Activated naive CD4-positive, alpha-beta T cell treated with anti-CD3 and anti-CD28 coated beads, Interleukin-2, amount 50 U/mL, for 24 hours (primary cell): ENCODE measurements around the gene USP33.
"Not testable (repeated sequence)": the region's sequence is repeated elsewhere in the genome, so short reads cannot be mapped to it uniquely, and the experiment has no call there.

ENCODE experiments used
- H3K27ac Mint-ChIP-seq: one replicate; pipeline ENCODE4 v1.8.0; 2021; ENCODE audit warnings: mild to moderate bottlenecking, mixed read lengths
- H3K27me3 Mint-ChIP-seq: one replicate; pipeline ENCODE4 v1.8.0; 2021; ENCODE audit warnings: mixed read lengths
- H3K36me3 Mint-ChIP-seq: one replicate; pipeline ENCODE4 v1.8.0; 2021; ENCODE audit warnings: mixed read lengths
- H3K4me1 Mint-ChIP-seq: one replicate; pipeline ENCODE4 v1.8.0; 2021; ENCODE audit warnings: mixed read lengths
- H3K4me3 Mint-ChIP-seq: one replicate; pipeline ENCODE4 v1.8.0; 2021; ENCODE audit warnings: mild to moderate bottlenecking, mixed read lengths
- H3K9me3 Mint-ChIP-seq: one replicate; pipeline ENCODE4 v1.8.0; 2021; ENCODE audit warnings: mixed read lengths

The USP33 gene

GRCh38 chr1:77759071-77760028 lies at the start of gene USP33:
Gene USP33 (minus strand): TSS chr1:77759852. CDS start chr1:77741697, 18,155 bp downstream.
- H3K9me3 Mint-ChIP-seq, result no peaks in the 10 kb centered on the region
- H3K27ac Mint-ChIP-seq, result peak within 1 kb of the TSS; percentile 95
- H3K4me3 Mint-ChIP-seq, result peak within 1 kb of the TSS; percentile 99
- no peaks in the 10 kb centered on the region for H3K27me3 Mint-ChIP-seq
- H3K4me1 Mint-ChIP-seq, result peaks cover 54% of the 10 kb centered on the region
- H3K36me3 Mint-ChIP-seq, result no peaks in the 10 kb centered on the region

GRCh38 chr1:77803371-77803770 lies 43.7 kb upstream of the USP33 start:
- no peaks in the 10 kb centered on the region for H3K9me3 Mint-ChIP-seq
- H3K4me1 Mint-ChIP-seq, result peaks cover 23% of the 10 kb centered on the region
- H3K4me3 Mint-ChIP-seq, result no peak overlapping the region
- H3K27ac Mint-ChIP-seq, result no peak overlapping the region
- no peaks in the 10 kb centered on the region for H3K27me3 Mint-ChIP-seq
- peaks cover 12% of the 10 kb centered on the region for H3K36me3 Mint-ChIP-seq

- Mint-ChIP-seq H3K36me3 (peaks cover 12% of the 10 kb centered on the region), H3K4me3 (no peak overlapping the region), H3K27ac (no peak overlapping the region), H3K4me1 (peaks cover 37% of the 10 kb centered on the region), H3K27me3 (no peaks in the 10 kb centered on the region), H3K9me3 (no peaks in the 10 kb centered on the region)
These were observed 42.4 kb upstream of the USP33 start for GRCh38 chr1:77802026-77802425.

- H3K9me3 Mint-ChIP-seq, result no peaks in the 10 kb centered on the region
- H3K4me3 Mint-ChIP-seq, result no peak overlapping the region
- H3K27ac Mint-ChIP-seq, result no peak overlapping the region
- peaks cover 42% of the 10 kb centered on the region for H3K4me1 Mint-ChIP-seq
- no peaks in the 10 kb centered on the region for H3K27me3 Mint-ChIP-seq
- peaks cover 11% of the 10 kb centered on the region for H3K36me3 Mint-ChIP-seq
These were observed 38.3 kb upstream of the USP33 start for GRCh38 chr1:77797991-77798390.

- Mint-ChIP-seq H3K9me3 (no peaks in the 10 kb centered on the region), H3K27ac (no peak overlapping the region)
These were observed 37.2 kb upstream of the USP33 start for GRCh38 chr1:77796695-77797405.

GRCh38 chr1:77794550-77794949 lies 34.9 kb upstream of the USP33 start:
- Mint-ChIP-seq H3K4me1 (peaks cover 40% of the 10 kb centered on the region), H3K4me3 (no peak overlapping the region), H3K36me3 (peaks cover 14% of the 10 kb centered on the region)

More at GRCh38 chr1:77796695-77797405, 37.2 kb upstream of the USP33 start:
- H3K27me3 Mint-ChIP-seq, result no peaks in the 10 kb centered on the region
- peaks cover 48% of the 10 kb centered on the region for H3K4me1 Mint-ChIP-seq
- H3K36me3 Mint-ChIP-seq, result peaks cover 14% of the 10 kb centered on the region
- H3K4me3 Mint-ChIP-seq, result no peak overlapping the region

GRCh38 chr1:77786093-77786741 lies 26.6 kb upstream of the USP33 start:
- H3K27ac Mint-ChIP-seq, H3K9me3 Mint-ChIP-seq, H3K4me3 Mint-ChIP-seq, H3K27me3 Mint-ChIP-seq: not testable (repeated sequence)
- Mint-ChIP-seq H3K36me3 (peaks cover 46% of the 10 kb centered on the region), H3K4me1 (peaks cover 35% of the 10 kb centered on the region)

More at GRCh38 chr1:77794550-77794949, 34.9 kb upstream of the USP33 start:
- Mint-ChIP-seq H3K9me3 (no peaks in the 10 kb centered on the region), H3K27me3 (no peaks in the 10 kb centered on the region), H3K27ac (no peak overlapping the region)

GRCh38 chr1:77783141-77783540 lies 23.5 kb upstream of the USP33 start:
- Mint-ChIP-seq H3K4me3 (no peak overlapping the region), H3K9me3 (peaks cover 7% of the 10 kb centered on the region), H3K27ac (no peak overlapping the region), H3K36me3 (peaks cover 32% of the 10 kb centered on the region), H3K4me1 (peaks cover 50% of the 10 kb centered on the region), H3K27me3 (no peaks in the 10 kb centered on the region)

GRCh38 chr1:77781683-77782082 lies 22.0 kb upstream of the USP33 start:
- Mint-ChIP-seq H3K9me3 (peaks cover 5% of the 10 kb centered on the region), H3K36me3 (peaks cover 24% of the 10 kb centered on the region), H3K27ac (peak overlapping the region; percentile 48), H3K27me3 (no peaks in the 10 kb centered on the region), H3K4me1 (peaks cover 47% of the 10 kb centered on the region), H3K4me3 (peak overlapping the region; percentile 98)

- Mint-ChIP-seq H3K27me3 (no peaks in the 10 kb centered on the region), H3K9me3 (no peaks in the 10 kb centered on the region), H3K36me3 (peaks cover 10% of the 10 kb centered on the region), H3K4me1 (peaks cover 43% of the 10 kb centered on the region), H3K4me3 (peak within 1 kb of the TSS; percentile 98), H3K27ac (peak within 1 kb of the TSS; percentile 92)
These were observed 20.1 kb upstream of the USP33 start, which contains the start of gene MIGA1 for GRCh38 chr1:77779529-77780281. Gene MIGA1 (plus strand): TSS chr1:77779649. CDS start chr1:77783253, 3,604 bp downstream.

- Mint-ChIP-seq H3K36me3 (no peaks in the 10 kb centered on the region), H3K27me3 (no peaks in the 10 kb centered on the region), H3K4me3 (no peak overlapping the region)
These were observed 16.5 kb upstream of the USP33 start for GRCh38 chr1:77776007-77776700.

GRCh38 chr1:77768006-77768405 lies 8.4 kb upstream of the USP33 start:
- Mint-ChIP-seq H3K9me3 (no peaks in the 10 kb centered on the region), H3K4me3 (no peak overlapping the region), H3K27ac (no peak overlapping the region), H3K27me3 (no peaks in the 10 kb centered on the region), H3K4me1 (no peaks in the 10 kb centered on the region), H3K36me3 (no peaks in the 10 kb centered on the region)

More at GRCh38 chr1:77776007-77776700, 16.5 kb upstream of the USP33 start:
- Mint-ChIP-seq H3K27ac (no peak overlapping the region), H3K9me3 (no peaks in the 10 kb centered on the region), H3K4me1 (peaks cover 19% of the 10 kb centered on the region)

- Mint-ChIP-seq H3K9me3 (no peaks in the 10 kb centered on the region), H3K27me3 (no peaks in the 10 kb centered on the region), H3K27ac (no peak overlapping the region), H3K4me3 (no peak overlapping the region), H3K4me1 (peaks cover 30% of the 10 kb centered on the region), H3K36me3 (no peaks in the 10 kb centered on the region)
These were observed 2.4 kb upstream of the USP33 start for GRCh38 chr1:77762072-77762476.

GRCh38 chr1:77757603-77758002 lies 2.0 kb downstream of the USP33 start:
- peak overlapping the region; percentile 84 for H3K27ac Mint-ChIP-seq
- peak overlapping the region; percentile 40 for H3K4me3 Mint-ChIP-seq
- H3K27me3 Mint-ChIP-seq, result no peaks in the 10 kb centered on the region
- no peaks in the 10 kb centered on the region for H3K36me3 Mint-ChIP-seq
- peaks cover 62% of the 10 kb centered on the region for H3K4me1 Mint-ChIP-seq
- no peaks in the 10 kb centered on the region for H3K9me3 Mint-ChIP-seq
